Dendritic cell treated with granulocyte-macrophage colony-stimulating factor and Interleukin-4, amounts not matched to agents 40 ng/mL and 50 ng/mL, for 4 days (primary cell): ENCODE measurements around the gene RNU4-1.

Source experiments
- H3K27ac Mint-ChIP-seq: one replicate; pipeline ENCODE4 v1.8.0; 2022; ENCODE audit warnings: mild to moderate bottlenecking, mixed read lengths
- H3K27me3 Mint-ChIP-seq: one replicate; pipeline ENCODE4 v1.8.0; 2022; ENCODE audit warnings: mild to moderate bottlenecking, mixed read lengths
- H3K36me3 Mint-ChIP-seq: one replicate; pipeline ENCODE4 v1.8.0; 2022; ENCODE audit warnings: low read depth, mixed read lengths
- H3K4me1 Mint-ChIP-seq: one replicate; pipeline ENCODE4 v1.8.0; 2022; ENCODE audit warnings: low read depth, mixed read lengths
- H3K4me3 Mint-ChIP-seq: one replicate; pipeline ENCODE4 v1.8.0; 2022; ENCODE audit warnings: mild to moderate bottlenecking, moderate library complexity, mixed read lengths
- H3K9me3 Mint-ChIP-seq: one replicate; pipeline ENCODE4 v1.8.0; 2022; ENCODE audit warnings: mixed read lengths
- intact Hi-C: fragments of 100-400 bp; cut with micrococcal nuclease; formaldehyde crosslinking; loops from one replicate; pipeline ENCODE4 v1.15.0; 2022

Gene RNU4-1

DNA sequence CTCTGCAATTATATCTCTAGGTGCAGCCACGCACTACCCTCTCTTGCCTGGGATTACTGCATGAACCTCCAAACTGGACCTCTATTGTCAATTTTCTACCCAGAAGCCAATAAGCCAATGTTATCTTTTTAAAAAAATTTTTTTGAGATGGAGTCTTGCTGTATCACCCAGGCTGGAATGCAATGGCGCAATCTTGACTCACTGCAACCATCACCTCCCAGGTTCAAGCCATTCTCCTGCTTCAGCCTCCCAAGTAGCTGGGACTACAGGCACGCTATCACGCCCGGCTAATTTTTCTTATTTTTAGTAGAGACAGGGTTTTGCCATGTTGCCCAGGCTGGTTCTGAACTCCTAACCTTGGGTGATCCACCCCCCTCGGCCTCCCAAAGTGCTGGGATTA, 16.3 kb downstream of the RNU4-1 start:
- intact Hi-C loops, result no loop called here
- H3K27me3 Mint-ChIP-seq, result peaks cover 13% of the 10 kb centered on the region
- no peak overlapping the region for H3K27ac Mint-ChIP-seq
- H3K36me3 Mint-ChIP-seq, result no peaks in the 10 kb centered on the region
- no peak overlapping the region for H3K4me3 Mint-ChIP-seq
- no peaks in the 10 kb centered on the region for H3K4me1 Mint-ChIP-seq
- H3K9me3 Mint-ChIP-seq, result no peaks in the 10 kb centered on the region

DNA sequence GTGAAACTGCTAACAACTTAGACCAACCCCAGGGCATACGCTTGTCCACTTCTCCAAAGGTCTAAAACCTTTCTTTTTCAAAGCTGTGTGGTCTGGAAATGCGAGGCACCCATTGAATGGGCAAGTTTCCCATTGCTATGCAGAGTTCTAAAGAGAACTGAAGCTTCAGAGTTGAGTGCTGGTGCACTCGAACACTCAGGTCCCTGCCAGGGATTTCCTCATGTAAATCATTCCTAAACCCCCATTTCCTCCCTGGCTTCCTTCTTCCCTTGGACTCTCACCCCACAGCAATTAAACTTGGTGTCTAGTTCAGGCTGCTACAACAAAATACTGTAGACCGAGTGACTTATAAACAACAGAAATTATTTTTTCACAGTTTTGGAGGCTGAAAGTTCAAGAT, 25.3 kb downstream of the RNU4-1 start:
- Mint-ChIP-seq H3K27ac (no peak overlapping the region), H3K4me1 (peaks cover 40% of the 10 kb centered on the region), H3K27me3 (peaks cover 5% of the 10 kb centered on the region), H3K9me3 (no peaks in the 10 kb centered on the region), H3K36me3 (peaks cover 9% of the 10 kb centered on the region), H3K4me3 (no peak overlapping the region)
- intact Hi-C loops, result no loop called here

DNA sequence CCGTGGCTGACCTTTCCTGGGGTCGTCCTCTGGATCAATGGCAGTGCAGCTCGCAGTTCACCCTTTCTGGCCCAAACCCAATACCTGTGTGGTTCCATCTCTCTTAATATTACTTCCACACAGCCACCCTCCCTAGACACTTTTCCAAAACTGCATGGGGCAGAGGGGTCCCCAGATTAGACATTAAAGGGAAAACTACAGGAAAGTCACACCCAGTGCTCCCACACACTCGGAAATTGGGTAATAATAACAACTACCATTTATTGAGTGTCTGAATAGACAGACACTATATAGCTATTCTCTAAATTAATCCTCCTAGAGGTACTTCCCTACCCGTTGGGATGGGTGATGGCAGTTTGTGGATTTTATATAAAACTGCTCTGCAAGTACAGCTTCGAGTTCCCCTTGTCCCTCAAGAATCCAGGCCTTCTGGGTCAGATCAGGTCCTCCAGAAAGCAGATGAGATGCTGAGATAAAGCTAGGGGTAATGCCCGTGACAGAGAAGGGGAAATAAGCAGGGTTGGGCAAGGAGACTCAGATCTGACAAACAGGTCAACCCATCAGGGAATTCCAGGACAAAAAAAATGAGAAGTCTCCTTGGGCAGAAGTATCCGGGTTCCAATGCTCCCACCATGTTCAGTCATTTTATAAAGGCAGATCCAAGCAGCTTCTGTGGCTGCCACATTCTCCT, 26.7 kb downstream of the RNU4-1 start:
- Mint-ChIP-seq H3K27ac (peak overlapping the region; percentile 91), H3K9me3 (no peaks in the 10 kb centered on the region), H3K4me3 (peak overlapping the region; percentile 94), H3K4me1 (peaks cover 54% of the 10 kb centered on the region), H3K36me3 (peaks cover 9% of the 10 kb centered on the region), H3K27me3 (peaks cover 4% of the 10 kb centered on the region)
- intact Hi-C loops, result no loop called here

DNA sequence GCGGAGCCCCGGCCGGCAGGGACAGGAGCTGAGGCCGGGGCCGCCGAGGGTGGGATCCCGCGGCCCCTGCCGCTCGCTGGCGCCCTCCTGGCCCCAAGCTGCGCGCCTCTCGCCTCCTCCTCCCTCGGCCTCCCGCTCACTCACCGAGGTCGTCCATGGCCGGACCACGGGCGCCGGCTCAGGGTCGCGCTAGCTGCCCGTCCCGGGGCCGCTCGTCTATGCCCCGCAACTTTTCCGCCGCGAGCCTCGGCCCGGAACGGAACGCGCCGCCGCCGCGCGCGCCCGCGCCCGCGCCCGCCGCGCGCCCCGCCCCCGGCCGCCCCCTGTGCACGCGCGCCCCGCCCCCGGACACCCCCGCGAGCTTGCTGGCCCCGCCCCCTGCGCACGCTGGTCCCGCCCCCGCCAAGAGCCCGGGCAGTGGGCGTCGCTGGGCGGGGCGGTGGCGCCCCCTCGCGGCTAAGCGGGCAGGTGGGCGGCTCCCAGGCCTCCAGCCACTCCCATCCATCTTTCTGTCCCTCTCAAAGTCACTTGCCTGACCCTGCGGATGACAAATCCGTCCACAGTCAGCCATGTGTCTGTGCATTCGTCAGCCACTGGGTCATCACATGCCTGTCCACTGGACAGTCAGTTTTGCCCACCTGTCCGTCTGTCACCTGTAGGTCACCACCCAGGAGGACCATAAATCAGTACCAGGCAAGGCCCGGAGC, 27.4 kb downstream of the RNU4-1 start, which contains the start of gene PXN:
Gene PXN (minus strand): TSS at position 258 of the 707 bp plus-strand sequence. CDS start 101 bp downstream, at position 157.
- Mint-ChIP-seq H3K9me3 (no peaks in the 10 kb centered on the region), H3K4me1 (peaks cover 57% of the 10 kb centered on the region), H3K36me3 (peaks cover 10% of the 10 kb centered on the region), H3K4me3 (peak within 1 kb of the TSS; percentile 94), H3K27me3 (peaks cover 2% of the 10 kb centered on the region), H3K27ac (peak within 1 kb of the TSS; percentile 91)
- intact Hi-C loops, result loop anchor here (1.0 to 2.0 kb wide), 3 partner anchors 32 to 65 kb away; partner anchors contain the start of gene RPLP0

DNA sequence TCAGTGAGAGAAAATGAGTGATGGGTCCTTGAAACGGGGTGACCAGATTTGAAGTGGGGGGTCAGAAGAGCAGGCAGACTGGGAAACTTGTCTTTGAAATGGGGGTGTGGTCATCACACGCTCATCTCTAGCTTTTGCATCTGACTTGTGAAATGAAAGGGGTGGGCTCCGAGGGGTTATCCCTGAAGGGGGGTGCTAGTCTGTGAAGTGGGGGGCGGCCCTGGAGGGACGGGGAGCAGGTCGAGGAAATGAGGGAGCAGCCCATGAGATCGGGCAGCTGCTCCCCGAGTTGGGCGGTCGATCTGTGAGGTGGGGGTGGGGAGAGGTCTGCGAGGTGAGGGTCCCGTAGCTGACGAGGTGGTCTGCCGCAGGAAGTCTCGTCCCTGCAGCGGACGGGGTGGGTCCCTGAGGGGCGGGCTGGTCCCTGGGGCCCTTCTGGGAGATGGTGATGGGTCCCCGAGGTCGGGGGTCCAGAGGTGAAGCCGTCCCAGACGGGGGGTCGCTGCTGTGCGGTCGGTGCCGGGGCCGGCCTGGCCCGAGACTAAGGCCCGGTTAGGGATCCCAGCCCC, 28.0 kb downstream of the RNU4-1 start:
- Mint-ChIP-seq H3K27me3 (peaks cover 2% of the 10 kb centered on the region), H3K4me3 (peak overlapping the region; percentile 94), H3K27ac (peak overlapping the region; percentile 91), H3K9me3 (no peaks in the 10 kb centered on the region), H3K36me3 (peaks cover 16% of the 10 kb centered on the region), H3K4me1 (peaks cover 63% of the 10 kb centered on the region)
- intact Hi-C loops, result loop anchor here (1.0 to 2.0 kb wide), 3 partner anchors 32 to 64 kb away; partner anchors contain the start of gene RPLP0

DNA sequence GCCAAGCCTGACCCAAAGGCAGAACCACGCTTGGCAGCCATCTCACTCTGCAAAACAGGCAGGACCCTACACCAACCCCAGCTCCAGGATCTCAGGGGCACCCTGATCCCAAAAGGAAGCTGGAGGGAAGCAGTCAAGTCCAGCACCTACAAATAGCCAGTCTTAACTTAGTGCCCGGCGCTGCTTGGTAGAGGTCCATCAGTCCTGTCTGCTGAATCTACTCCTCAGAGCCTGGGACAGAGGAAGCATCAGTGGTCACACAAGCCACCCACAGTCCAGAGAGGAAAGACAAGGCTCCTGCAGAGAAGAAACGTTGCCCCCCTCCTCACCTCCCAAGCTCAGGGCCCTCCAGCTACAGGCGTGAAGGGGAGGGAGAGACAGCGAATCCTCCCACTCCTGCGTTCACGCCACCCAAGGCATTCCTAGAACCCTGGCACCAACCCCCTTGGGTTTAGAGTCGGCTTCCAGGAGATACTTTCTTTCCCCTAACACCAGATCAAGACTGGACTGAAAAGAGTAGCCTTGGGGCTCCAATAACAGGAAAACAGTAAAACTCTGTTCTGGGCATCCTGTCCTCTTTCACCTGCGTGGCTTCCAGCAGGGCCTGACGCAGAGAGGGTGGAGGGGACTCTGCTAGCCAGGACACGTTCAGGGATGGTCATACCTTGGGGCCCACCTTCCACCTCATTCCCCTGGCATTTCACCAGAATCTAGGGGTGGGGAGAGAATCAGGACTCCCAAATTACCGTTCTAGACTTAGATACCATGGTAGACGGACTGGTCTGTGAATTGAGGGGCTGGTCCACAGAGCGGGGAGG, 28.7 kb downstream of the RNU4-1 start:
- H3K4me1 Mint-ChIP-seq, result peaks cover 70% of the 10 kb centered on the region
- peak overlapping the region; percentile 94 for H3K4me3 Mint-ChIP-seq
- H3K9me3 Mint-ChIP-seq, result no peaks in the 10 kb centered on the region
- H3K27ac Mint-ChIP-seq, result peak overlapping the region; percentile 91
- peaks cover 2% of the 10 kb centered on the region for H3K27me3 Mint-ChIP-seq
- intact Hi-C loops, result loop anchor here (2.0 kb wide), 1 partner anchor 63 kb away; the partner anchor contains the start of gene RPLP0
- H3K36me3 Mint-ChIP-seq, result peaks cover 23% of the 10 kb centered on the region

DNA sequence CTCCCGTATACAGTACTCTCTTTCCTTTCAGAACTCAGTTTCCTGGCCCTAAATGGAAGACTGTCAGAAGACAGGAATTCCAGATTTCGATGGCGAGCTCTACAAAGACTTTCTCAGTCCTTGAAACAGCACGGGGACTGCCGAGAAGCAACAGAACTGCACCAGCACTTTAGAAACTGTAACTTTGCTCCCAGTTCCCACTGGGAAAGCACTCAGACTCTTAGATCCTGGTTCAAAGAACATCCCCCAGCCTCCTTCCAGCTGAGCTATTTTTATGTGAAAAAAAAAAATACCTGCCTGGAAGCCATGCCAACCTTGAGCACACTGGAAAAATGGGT, 29.3 kb downstream of the RNU4-1 start:
- Mint-ChIP-seq H3K36me3 (peaks cover 23% of the 10 kb centered on the region), H3K27me3 (peaks cover 2% of the 10 kb centered on the region), H3K9me3 (no peaks in the 10 kb centered on the region), H3K4me3 (peak overlapping the region; percentile 94), H3K27ac (peak overlapping the region; percentile 91), H3K4me1 (peaks cover 74% of the 10 kb centered on the region)
- intact Hi-C loops, result loop anchor here (2.0 kb wide), 1 partner anchor 63 kb away; the partner anchor contains the start of gene RPLP0

DNA sequence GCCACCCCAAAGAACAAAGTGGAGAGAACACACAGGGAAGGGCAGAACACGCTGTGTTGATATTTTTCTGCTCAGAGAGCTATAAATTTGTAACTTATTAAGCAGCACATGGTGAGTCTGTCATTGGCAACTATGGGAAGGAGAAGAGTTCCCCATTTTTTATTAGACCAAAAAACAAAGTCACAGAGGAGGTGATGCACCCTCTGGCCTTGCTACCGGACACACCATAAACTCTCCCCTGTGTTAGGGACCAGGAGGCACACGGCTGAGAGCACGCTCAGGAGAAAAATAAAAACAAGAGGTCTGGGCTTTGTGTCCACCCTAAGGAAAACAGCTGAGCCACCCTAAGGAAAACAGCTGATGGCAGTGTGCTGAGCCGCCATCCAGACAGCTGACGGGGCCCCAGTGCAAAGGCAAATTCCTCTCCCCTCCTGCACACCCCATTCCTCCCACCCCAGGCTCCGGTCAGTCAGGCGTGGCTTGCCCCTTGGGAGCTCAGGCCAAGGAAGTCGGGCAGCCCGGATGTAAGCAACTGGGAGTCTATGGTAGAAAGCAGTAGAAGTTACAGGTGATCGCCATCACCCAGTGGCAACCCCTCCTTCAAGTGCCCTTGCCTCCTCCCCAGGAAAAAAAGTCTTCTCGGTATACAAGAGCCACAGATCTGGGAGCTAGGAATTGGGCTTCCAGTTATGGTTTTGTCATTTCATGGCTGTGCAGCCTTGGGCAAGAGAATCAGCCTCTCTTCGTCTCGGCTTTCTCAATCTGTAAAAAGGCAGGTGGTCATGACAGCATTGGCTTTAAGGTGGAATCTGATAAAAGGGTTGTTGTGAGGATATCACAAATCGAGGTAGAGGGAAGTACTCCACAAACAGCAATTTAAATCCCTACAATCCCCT, 29.9 kb downstream of the RNU4-1 start:
- Mint-ChIP-seq H3K9me3 (no peaks in the 10 kb centered on the region), H3K27ac (peak overlapping the region; percentile 91), H3K27me3 (no peaks in the 10 kb centered on the region), H3K4me3 (peak overlapping the region; percentile 94), H3K4me1 (peaks cover 80% of the 10 kb centered on the region), H3K36me3 (peaks cover 23% of the 10 kb centered on the region)
- intact Hi-C loops, result no loop called here

DNA sequence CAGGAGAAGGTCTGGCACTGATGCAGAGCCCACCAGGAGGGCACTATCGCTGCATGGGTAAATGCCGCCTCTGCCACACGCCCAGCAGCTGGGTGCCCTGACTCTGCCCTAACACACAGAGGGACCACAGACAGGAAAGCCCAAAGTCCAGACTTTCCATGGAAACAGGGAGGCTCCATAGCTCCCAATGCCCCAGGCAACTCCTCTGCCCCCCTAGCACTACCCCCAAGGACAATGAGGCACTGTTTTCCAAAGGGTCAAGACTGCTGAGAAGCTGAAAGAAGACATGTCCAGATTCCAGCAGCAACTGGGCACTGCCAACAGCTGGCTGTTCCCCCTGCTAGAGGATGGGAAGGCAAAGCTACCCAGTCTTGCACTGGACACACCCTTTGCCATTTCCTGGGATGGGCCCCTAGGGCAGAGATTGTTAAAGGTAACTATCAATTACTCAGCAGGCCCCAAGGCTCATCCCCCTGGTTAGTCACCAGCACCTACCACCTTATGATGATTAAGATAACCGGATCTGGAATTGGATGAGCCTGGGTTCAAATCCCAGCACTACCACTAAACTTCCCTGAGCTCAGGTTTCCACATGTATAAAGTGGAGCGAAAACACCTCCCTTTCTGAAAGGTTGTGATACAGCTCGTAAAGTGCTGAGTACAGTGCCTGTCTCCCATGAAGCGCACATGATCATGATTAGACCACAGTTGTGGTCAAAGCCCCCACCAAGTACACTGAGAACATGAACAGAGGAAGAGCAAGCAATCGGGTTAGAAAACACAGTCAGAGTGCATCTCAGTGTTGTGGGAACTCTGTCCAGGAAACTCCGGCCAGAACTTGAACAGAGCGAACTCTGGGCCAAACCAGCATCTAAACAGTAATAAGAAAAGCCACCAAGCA, 30.8 kb downstream of the RNU4-1 start:
- Mint-ChIP-seq H3K4me3 (peak overlapping the region; percentile 94), H3K4me1 (peaks cover 84% of the 10 kb centered on the region), H3K9me3 (no peaks in the 10 kb centered on the region), H3K27me3 (no peaks in the 10 kb centered on the region), H3K36me3 (peaks cover 26% of the 10 kb centered on the region), H3K27ac (peak overlapping the region; percentile 91)
- intact Hi-C loops, result no loop called here

DNA sequence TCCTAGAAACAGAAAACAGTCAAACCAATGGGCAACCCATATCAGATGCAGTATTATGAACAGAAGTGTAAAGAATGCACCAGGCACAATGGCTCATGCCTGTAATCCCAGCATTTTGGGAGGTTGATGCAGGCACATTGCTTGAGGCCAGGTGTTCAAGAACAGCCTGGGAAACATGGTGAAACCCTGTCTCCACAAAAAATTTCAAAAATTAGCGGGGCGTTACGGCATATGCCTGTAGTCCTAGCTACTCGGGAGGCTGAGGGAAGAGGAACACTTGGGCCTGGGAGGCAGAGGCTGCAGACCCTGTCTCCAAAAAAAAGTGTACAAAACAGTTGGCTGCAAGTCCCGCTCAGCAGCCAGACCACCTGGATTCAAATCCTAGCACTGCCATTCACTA, 32.4 kb downstream of the RNU4-1 start:
- Mint-ChIP-seq H3K27me3 (no peaks in the 10 kb centered on the region), H3K9me3 (no peaks in the 10 kb centered on the region), H3K36me3 (peaks cover 40% of the 10 kb centered on the region), H3K4me1 (peaks cover 88% of the 10 kb centered on the region), H3K27ac (peak overlapping the region; percentile 71), H3K4me3 (no peak overlapping the region)
- intact Hi-C loops, result no loop called here

DNA sequence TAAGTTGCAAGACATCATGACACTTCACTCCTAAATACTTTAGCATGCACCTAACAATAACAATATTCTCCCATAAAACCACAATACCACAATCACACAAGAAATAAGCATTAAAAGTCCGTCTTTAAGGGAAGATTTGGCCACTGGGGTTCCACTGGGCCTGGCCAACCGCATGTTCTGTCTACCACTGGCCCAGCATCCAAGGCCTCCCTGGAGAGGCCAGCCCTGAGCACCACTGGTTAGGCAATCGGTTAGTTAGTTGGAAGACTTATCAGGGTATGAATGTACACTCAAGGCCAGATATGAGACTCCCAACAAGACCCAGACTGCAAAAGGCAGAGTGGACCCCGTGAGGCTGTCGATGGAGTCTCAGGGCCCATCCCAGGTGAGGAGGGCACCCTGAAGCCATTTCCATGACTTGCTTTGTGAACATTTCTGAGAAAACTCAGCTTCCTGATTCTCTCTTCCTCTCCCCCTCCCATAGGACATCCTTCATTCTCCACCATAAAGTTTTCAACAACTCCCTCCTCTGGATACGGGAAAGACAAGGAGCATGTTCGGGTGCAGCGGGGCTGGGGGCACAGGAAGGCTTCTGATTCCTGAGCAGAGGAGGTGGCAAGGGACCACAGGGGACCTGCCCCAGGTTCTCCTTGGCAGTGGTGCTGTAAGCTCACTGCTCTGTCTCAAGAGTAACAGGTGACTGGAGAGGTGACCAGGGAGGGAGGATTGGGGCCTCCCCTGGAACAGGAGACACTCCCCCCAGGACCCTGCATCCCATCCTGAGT, 33.4 kb downstream of the RNU4-1 start:
- peaks cover 44% of the 10 kb centered on the region for H3K36me3 Mint-ChIP-seq
- H3K27ac Mint-ChIP-seq, result peak overlapping the region; percentile 71

More for the DNA sequence above, 33.4 kb downstream of the RNU4-1 start:
- no peaks in the 10 kb centered on the region for H3K27me3 Mint-ChIP-seq
- peaks cover 91% of the 10 kb centered on the region for H3K4me1 Mint-ChIP-seq
- H3K9me3 Mint-ChIP-seq, result no peaks in the 10 kb centered on the region
- intact Hi-C loops, result no loop called here
- H3K4me3 Mint-ChIP-seq, result peak overlapping the region; percentile 37
